HEK293 (cell line): Measurements from ENCODE around the gene SLAMF8.

Source experiments
- CTCF ChIA-PET: fragments of 350-600 bp; formaldehyde crosslinking; extraction: SDS; loops from one replicate; lab custom pipeline; 2021; ENCODE audit warnings: antibody characterized with exemption; lab: Yijun Ruan, JAX
- POLR2A ChIA-PET: fragments of 300-600 bp; formaldehyde crosslinking; extraction: SDS; loops from one replicate; lab custom pipeline; 2020; ENCODE audit warnings: antibody characterized with exemption, inconsistent platforms; lab: Yijun Ruan, JAX
- H3K27ac ChIP-seq: fragments of 200-500 bp; sonication (Bioruptor generic); 2 replicates; pipeline ENCODE4 v1.5.1; 2014; ENCODE audit warnings: low read depth, low read length, control low read depth, inconsistent platforms; ENCODE audit errors: extremely low read depth
- H3K36me3 ChIP-seq, 2 experiments: fragments of 200-500 bp in 1 of 2; sonication (Bioruptor generic) in 1 of 2; 1 replicate in 1 of 2; 2 replicates in 1 of 2; pipeline ENCODE4 v1.5.1; 2014 to 2017; ENCODE audit warnings: inconsistent platforms in 2 of 2, low read length in 2 of 2; ENCODE audit not compliant: control insufficient read depth in 2 of 2, insufficient read depth in 1 of 2
- H3K4me1 ChIP-seq: fragments of 200-500 bp; sonication (Bioruptor generic); 2 replicates; pipeline ENCODE4 v1.5.1; 2014; ENCODE audit warnings: mild to moderate bottlenecking, low read length, inconsistent platforms; ENCODE audit not compliant: control insufficient read depth, insufficient read depth
- H3K4me3 ChIP-seq: 2 replicates; pipeline ENCODE4 v1.5.1; 2011; ENCODE audit warnings: low read depth, mild to moderate bottlenecking, control low read depth, low read length, moderate library complexity
- H3K9me3 ChIP-seq: fragments of 200-500 bp; sonication (Bioruptor generic); 2 replicates; pipeline ENCODE4 v1.5.1; 2014; ENCODE audit warnings: low read depth, low read length, inconsistent platforms; ENCODE audit not compliant: control insufficient read depth, insufficient read depth
- GLIS2 ChIP-seq: fragments of 450-650 bp; formaldehyde crosslinking; IDR thresholded peaks from 2 replicates; pipeline ENCODE4 v1.5.1; 2016; ENCODE audit warnings: missing biosample characterization, missing genetic modification characterization
- PATZ1 ChIP-seq: fragments of 450-650 bp; formaldehyde crosslinking; IDR thresholded peaks from 2 replicates; pipeline ENCODE4 v1.5.1; 2016; ENCODE audit warnings: missing biosample characterization, missing genetic modification characterization
- ZBTB1 ChIP-seq: fragments of 450-650 bp; formaldehyde crosslinking; IDR thresholded peaks from 2 replicates; pipeline ENCODE4 v1.5.1; 2016; ENCODE audit warnings: missing biosample characterization, missing genetic modification characterization
- ZBTB6 ChIP-seq: fragments of 450-650 bp; formaldehyde crosslinking; IDR thresholded peaks from 2 replicates; pipeline ENCODE4 v1.5.1; 2017; ENCODE audit warnings: missing biosample characterization, missing genetic modification characterization
- ZFP3 ChIP-seq: fragments of 450-650 bp; formaldehyde crosslinking; IDR thresholded peaks from 2 replicates; pipeline ENCODE4 v1.5.1; 2016; ENCODE audit warnings: low read depth, missing biosample characterization, missing genetic modification characterization
- ZFP41 ChIP-seq: fragments of 450-650 bp; formaldehyde crosslinking; IDR thresholded peaks from 2 replicates; pipeline ENCODE4 v1.5.1; 2016; ENCODE audit warnings: missing biosample characterization, missing genetic modification characterization, borderline replicate concordance
- ZNF140 ChIP-seq: fragments of 450-650 bp; formaldehyde crosslinking; IDR thresholded peaks from 2 replicates; pipeline ENCODE4 v1.5.1; 2016; ENCODE audit warnings: missing biosample characterization, missing genetic modification characterization
- ZNF148 ChIP-seq: fragments of 450-650 bp; formaldehyde crosslinking; IDR thresholded peaks from 2 replicates; pipeline ENCODE4 v1.5.0; 2017; ENCODE audit warnings: missing biosample characterization, missing genetic modification characterization, borderline replicate concordance
- ZNF155 ChIP-seq: fragments of 450-650 bp; formaldehyde crosslinking; IDR thresholded peaks from 2 replicates; pipeline ENCODE4 v1.5.1; 2016; ENCODE audit warnings: missing biosample characterization, missing genetic modification characterization
- ZNF169 ChIP-seq: fragments of 450-650 bp; formaldehyde crosslinking; IDR thresholded peaks from 2 replicates; pipeline ENCODE4 v1.5.1; 2016; ENCODE audit warnings: missing biosample characterization, missing genetic modification characterization
- ZNF175 ChIP-seq: fragments of 450-650 bp; formaldehyde crosslinking; IDR thresholded peaks from 2 replicates; pipeline ENCODE4 v1.5.1; 2016; ENCODE audit warnings: missing biosample characterization, missing genetic modification characterization
- ZNF2 ChIP-seq: fragments of 450-650 bp; formaldehyde crosslinking; IDR thresholded peaks from 2 replicates; pipeline ENCODE4 v1.5.1; 2016; ENCODE audit warnings: missing biosample characterization, missing genetic modification characterization
- ZNF221 ChIP-seq: fragments of 450-650 bp; formaldehyde crosslinking; IDR thresholded peaks from 2 replicates; pipeline ENCODE4 v1.5.1; 2017; ENCODE audit warnings: missing biosample characterization, missing genetic modification characterization, borderline replicate concordance
- ZNF362 ChIP-seq: fragments of 450-650 bp; formaldehyde crosslinking; IDR thresholded peaks from 2 replicates; pipeline ENCODE4 v1.5.1; 2016; ENCODE audit warnings: missing biosample characterization, missing genetic modification characterization
- ZNF426 ChIP-seq: fragments of 450-650 bp; formaldehyde crosslinking; IDR thresholded peaks from 2 replicates; pipeline ENCODE4 v1.5.1; 2017; ENCODE audit warnings: missing biosample characterization, missing genetic modification characterization, mild to moderate bottlenecking, inconsistent platforms, moderate library complexity
- ZNF433 ChIP-seq: fragments of 450-650 bp; formaldehyde crosslinking; IDR thresholded peaks from 2 replicates; pipeline ENCODE4 v1.5.1; 2016; ENCODE audit warnings: missing biosample characterization, missing genetic modification characterization, low read depth
- ZNF48 ChIP-seq: fragments of 450-650 bp; formaldehyde crosslinking; IDR thresholded peaks from 2 replicates; pipeline ENCODE4 v1.5.1; 2016; ENCODE audit warnings: missing biosample characterization, missing genetic modification characterization
- ZNF558 ChIP-seq: fragments of 450-650 bp; formaldehyde crosslinking; IDR thresholded peaks from 2 replicates; pipeline ENCODE4 v1.5.1; 2016; ENCODE audit warnings: missing biosample characterization, missing genetic modification characterization
- ZNF571 ChIP-seq: fragments of 450-650 bp; formaldehyde crosslinking; IDR thresholded peaks from 2 replicates; pipeline ENCODE4 v1.5.0; 2017; ENCODE audit warnings: missing biosample characterization, missing genetic modification characterization
- ZNF654 ChIP-seq: fragments of 450-650 bp; formaldehyde crosslinking; IDR thresholded peaks from 2 replicates; pipeline ENCODE4 v1.5.1; 2016; ENCODE audit warnings: low read depth, missing biosample characterization, missing genetic modification characterization
- ZNF701 ChIP-seq: fragments of 450-650 bp; formaldehyde crosslinking; IDR thresholded peaks from 2 replicates; pipeline ENCODE4 v1.5.1; 2016; ENCODE audit warnings: missing biosample characterization, missing genetic modification characterization
- ZSCAN4 ChIP-seq: fragments of 450-650 bp; formaldehyde crosslinking; IDR thresholded peaks from 2 replicates; pipeline ENCODE4 v1.5.1; 2017; ENCODE audit warnings: missing biosample characterization, missing genetic modification characterization

The SLAMF8 gene

GRCh38 chr1:159832309-159832708, 5.6 kb downstream of the SLAMF8 start:
- H3K36me3 ChIP-seq: no peaks in the 10 kb centered on the region
- TF ChIP-seq ZNF175 (tag by site-specific recombination) (no peak), ZFP3 (tag by site-specific recombination) (peak; percentile 76; the same call in 1 of the 2 replicates), PATZ1 (tag by site-specific recombination) (no peak)
- ChIA-PET CTCF (interaction anchor here (0.5 to 2.9 kb wide), 10 partner anchors 15 to 1628 kb away, joined by 3 to 13 read pairs (median 4); no protein-coding TSS in a partner anchor), POLR2A (no interaction called here)
- no peaks in the 10 kb centered on the region for H3K9me3 ChIP-seq
- H3K27ac ChIP-seq: no peak overlapping the region
- no peak overlapping the region for H3K4me3 ChIP-seq
- H3K4me1 ChIP-seq: no peaks in the 10 kb centered on the region

- TF ChIP-seq ZBTB1 (no peak), ZNF221 (tag by site-specific recombination) (no peak), ZFP41 (tag by site-specific recombination) (no peak), ZNF48 (no peak)
- CTCF ChIA-PET: interaction anchor here (1.8 to 2.4 kb wide), 2 partner anchors 37 to 171 kb away, joined by 7 to 11 read pairs; no protein-coding TSS in a partner anchor
- no peak overlapping the region for H3K27ac ChIP-seq
- POLR2A ChIA-PET: no interaction called here
- no peaks in the 10 kb centered on the region for H3K9me3 ChIP-seq
- no peak overlapping the region for H3K4me3 ChIP-seq
- no peaks in the 10 kb centered on the region for H3K36me3 ChIP-seq
- H3K4me1 ChIP-seq: no peaks in the 10 kb centered on the region
Measured at GRCh38 chr1:159835356-159835755, 8.7 kb downstream of the SLAMF8 start.

GRCh38 chr1:159835862-159836525, 9.3 kb downstream of the SLAMF8 start:
- TF ChIP-seq GLIS2 (tag by site-specific recombination) (no peak), ZNF140 (no peak), ZNF155 (no peak), ZNF433 (tag by site-specific recombination) (no peak), ZNF654 (no peak), ZNF362 (tag by site-specific recombination) (no peak), ZBTB6 (tag by site-specific recombination) (no peak), ZNF2 (tag by site-specific recombination) (no peak), ZFP3 (tag by site-specific recombination) (no peak), ZNF426 (tag by site-specific recombination) (no peak), ZNF169 (tag by site-specific recombination) (no peak), ZNF571 (no peak), ZNF701 (no peak), ZSCAN4 (tag by site-specific recombination) (no peak), ZNF148 (tag by site-specific recombination) (no peak), ZNF558 (no peak)
- no peak overlapping the region for H3K4me3 ChIP-seq
- no peak overlapping the region for H3K27ac ChIP-seq
- H3K4me1 ChIP-seq: no peaks in the 10 kb centered on the region
- H3K36me3 ChIP-seq: no peaks in the 10 kb centered on the region
- ChIA-PET CTCF (interaction anchor here (0.6 to 2.4 kb wide), 8 partner anchors 14 to 171 kb away, joined by 3 to 15 read pairs (median 5); no protein-coding TSS in a partner anchor), POLR2A (no interaction called here)
- H3K9me3 ChIP-seq: no peaks in the 10 kb centered on the region
